Measurements from ENCODE around the gene CPED1.
"Not testable (repeated sequence)": the region's sequence is repeated elsewhere in the genome, so short reads cannot be mapped to it uniquely, and the experiment has no call there.

The CPED1 gene

GRCh38 chr7:120981888-120982615 is 6.5 kb upstream of the CPED1 start:
- no peak for DNase-seq

- not testable (repeated sequence) for DNase-seq
These were observed 4.9 kb upstream of the CPED1 start for GRCh38 chr7:120983592-120983991.

GRCh38 chr7:120984406-120984805 is 4.1 kb upstream of the CPED1 start:
- DNase-seq = no peak

- no peak for DNase-seq
These were observed 3.3 kb upstream of the CPED1 start for GRCh38 chr7:120985130-120985758.

GRCh38 chr7:120985839-120986238 is 2.7 kb upstream of the CPED1 start:
- no peak for DNase-seq

GRCh38 chr7:120986650-120987049 is 1.9 kb upstream of the CPED1 start:
- no peak for DNase-seq

GRCh38 chr7:120987280-120987679 is 1.2 kb upstream of the CPED1 start:
- DNase-seq = no peak

GRCh38 chr7:120987683-120988590 is 574 bp upstream of the CPED1 start:
- peak; percentile 81 for DNase-seq

- no peak for DNase-seq
These were observed 1.0 kb downstream of the CPED1 start for GRCh38 chr7:120989257-120990220.

GRCh38 chr7:120990468-120991118 is 2.1 kb downstream of the CPED1 start:
- DNase-seq = no peak

GRCh38 chr7:120991161-120991560 is 2.6 kb downstream of the CPED1 start:
- no peak for DNase-seq

GRCh38 chr7:120991581-120991980 is 3.1 kb downstream of the CPED1 start:
- DNase-seq = no peak

GRCh38 chr7:120992272-120992964 is 3.9 kb downstream of the CPED1 start:
- no peak for DNase-seq

GRCh38 chr7:120992965-120993494 is 4.5 kb downstream of the CPED1 start:
- DNase-seq = no peak

GRCh38 chr7:120993553-120994191 is 5.2 kb downstream of the CPED1 start:
- DNase-seq = no peak

GRCh38 chr7:120994512-120995410 is 6.2 kb downstream of the CPED1 start:
- no peak for DNase-seq

- DNase-seq = peak; percentile 38
These were observed 7.1 kb downstream of the CPED1 start for GRCh38 chr7:120995654-120996053.

GRCh38 chr7:120996333-120996987 is 7.9 kb downstream of the CPED1 start:
- DNase-seq = peak; percentile 85

- no peak for DNase-seq
These were observed 8.5 kb downstream of the CPED1 start for GRCh38 chr7:120996988-120997345.
